Suppressor macrophage (primary cell): ENCODE measurements around the gene ARID3A.
"Not testable (repeated sequence)": the region's sequence is repeated elsewhere in the genome, so short reads cannot be mapped to it uniquely, and the experiment has no call there.

ENCODE experiments used
- DNase-seq, 4 experiments: peaks; one replicate each; pipeline ENCODE4 v3.0.0-alpha.2; 2020 to 2022

The ARID3A gene

DNA sequence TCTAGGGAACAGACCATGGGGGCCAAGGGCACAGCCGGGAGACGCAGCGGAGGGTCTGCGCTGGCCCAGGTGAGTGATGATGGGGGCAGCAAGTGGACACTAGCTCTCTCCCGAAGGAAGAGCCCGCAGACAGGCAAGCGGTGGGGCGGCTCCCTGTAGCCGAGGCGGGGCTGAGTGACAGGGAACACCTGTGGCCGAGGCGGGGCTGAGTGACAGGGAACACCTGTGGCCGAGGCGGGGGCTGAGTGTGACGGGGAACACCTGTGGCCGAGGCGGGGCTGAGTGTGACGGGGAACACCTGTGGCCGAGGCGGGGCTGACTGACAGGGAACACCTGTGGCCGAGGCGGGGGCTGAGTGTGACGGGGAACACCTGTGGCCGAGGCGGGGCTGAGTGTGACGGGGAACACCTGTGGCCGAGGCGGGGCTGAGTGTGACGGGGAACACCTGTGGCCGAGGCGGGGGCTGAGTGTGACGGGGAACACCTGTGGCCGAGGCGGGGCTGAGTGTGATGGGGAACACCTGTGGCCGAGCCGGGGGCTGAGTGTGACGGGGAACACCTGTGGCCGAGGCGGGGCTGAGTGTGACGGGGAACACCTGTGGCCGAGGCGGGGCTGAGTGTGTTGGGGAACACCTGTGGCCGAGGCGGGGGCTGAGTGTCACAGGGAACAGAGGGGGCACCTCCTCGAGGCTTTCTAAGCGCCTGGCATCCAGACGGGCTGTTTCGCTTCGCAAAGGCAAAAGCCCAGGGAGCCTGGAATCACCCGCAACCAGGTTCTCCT is 34.2 kb upstream of the ARID3A start:
- not testable (repeated sequence) for DNase-seq

DNA sequence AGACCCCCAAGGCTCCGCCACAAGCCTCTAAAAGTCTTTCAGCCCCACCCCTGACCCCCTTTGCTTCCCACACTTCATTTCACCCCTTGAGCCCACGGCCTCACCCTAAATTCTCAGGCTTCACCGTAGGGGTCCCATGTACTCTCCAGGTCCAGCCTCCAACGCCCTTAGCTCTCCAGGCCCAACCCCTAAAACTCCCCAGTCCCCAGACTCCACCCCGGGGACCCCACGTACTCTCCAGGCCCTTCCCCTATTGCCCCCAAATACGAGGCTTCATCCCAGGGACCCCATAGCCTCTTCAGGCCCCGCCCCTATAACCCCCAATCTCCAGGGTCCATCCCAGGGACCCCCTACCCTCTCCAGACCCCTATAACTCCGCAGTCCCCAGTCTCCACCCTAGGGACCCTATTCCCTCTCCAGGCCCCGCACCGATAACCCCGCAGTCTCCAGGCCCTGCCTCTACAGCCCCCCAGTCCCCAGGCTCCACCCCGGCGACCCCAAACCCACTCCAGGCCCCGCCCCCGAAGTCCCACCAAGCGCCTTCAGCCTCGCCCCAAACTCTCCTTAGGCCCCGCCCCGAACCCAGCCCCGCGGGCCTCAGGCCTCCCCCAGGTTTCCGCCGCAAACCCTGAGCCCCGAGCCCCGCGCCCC is 33.5 kb upstream of the ARID3A start:
- peak in 3 of 4 experiments; percentile 13 to 38 (median 17) for DNase-seq

DNA sequence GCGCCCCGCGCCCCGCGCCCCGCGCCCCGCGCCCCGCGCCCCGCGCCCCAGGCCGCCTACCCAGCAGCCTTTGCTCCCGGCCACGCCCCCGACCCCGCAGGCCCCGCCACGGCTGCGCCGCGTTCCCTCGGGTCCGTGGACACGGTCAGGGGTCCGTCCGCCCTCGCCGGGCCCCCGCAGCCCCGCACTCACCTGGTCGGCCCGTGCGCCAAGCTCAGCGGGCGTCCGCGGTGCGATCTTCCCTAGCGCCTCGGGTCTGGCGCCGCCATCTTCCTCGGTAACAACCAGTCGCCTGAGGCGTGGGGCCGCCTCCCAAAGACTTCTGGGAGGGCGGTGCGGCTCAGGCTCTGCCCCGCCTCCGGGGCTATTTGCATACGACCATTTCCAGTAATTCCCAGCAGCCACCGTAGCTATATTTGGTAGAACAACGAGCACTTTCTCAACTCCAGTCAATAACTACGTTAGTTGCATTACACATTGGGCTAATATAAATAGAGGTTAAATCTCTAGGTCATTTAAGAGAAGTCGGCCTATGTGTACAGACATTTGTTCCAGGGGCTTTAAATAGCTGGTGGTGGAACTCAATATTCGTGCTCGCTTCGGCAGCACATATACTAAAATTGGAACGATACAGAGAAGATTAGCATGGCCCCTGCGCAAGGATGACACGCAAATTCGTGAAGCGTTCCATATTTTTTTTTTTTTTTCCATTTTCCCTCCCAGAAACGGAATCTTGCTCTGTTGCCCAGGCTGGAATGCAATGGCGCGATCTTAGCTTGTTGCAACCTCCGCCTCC is 32.7 kb upstream of the ARID3A start, which contains the start of the genes MED16 and RNU6-9:
TSS of gene MED16 (minus strand) at position 294 of the 796 bp plus-strand sequence. CDS start 2,056 bp downstream, outside the sequence.
TSS of gene RNU6-9 (plus strand) at position 591 of the 796 bp plus-strand sequence.
- DNase-seq: peak; percentile 96 to 98 (median 97)

DNA sequence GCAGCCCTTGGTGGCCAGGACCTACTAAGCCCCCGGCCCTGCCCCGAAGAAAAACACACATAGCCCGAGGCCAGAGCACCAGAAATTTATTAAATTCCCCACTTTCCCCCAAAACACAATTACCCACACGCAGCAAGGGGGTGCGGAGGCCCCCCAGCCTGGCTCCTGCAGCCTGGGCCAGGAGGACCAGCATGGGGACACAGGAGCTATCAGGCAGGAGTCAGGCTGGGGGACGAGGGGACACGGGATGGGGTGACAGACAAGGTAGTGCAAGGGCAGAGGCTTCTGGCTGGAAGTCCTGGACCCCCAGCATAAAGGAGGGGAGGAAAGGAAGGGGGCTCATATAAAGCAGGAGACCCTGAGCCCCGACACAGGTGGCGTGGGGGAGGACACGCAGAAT is 29.4 kb upstream of the ARID3A start:
- no peak for DNase-seq

DNA sequence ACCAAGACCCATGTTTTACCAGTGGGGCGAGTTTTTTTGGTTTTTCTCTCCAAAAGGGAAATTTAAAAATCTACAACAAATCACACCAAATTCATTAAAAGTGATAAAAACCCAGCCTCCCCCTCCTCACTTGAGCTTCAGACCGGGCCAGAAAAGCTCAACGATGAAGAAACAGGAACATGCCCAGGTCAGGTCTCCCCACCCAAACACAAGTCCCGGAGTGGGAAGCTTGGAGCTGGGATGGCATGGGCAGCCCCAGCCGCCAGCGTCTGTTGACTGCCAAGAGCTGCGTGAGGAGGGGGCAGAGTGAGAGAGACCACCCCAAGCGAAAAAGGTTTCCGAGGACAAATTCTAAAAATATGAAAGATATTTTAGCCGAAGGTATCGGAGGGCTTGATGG is 28.8 kb upstream of the ARID3A start:
- DNase-seq: no peak

DNA sequence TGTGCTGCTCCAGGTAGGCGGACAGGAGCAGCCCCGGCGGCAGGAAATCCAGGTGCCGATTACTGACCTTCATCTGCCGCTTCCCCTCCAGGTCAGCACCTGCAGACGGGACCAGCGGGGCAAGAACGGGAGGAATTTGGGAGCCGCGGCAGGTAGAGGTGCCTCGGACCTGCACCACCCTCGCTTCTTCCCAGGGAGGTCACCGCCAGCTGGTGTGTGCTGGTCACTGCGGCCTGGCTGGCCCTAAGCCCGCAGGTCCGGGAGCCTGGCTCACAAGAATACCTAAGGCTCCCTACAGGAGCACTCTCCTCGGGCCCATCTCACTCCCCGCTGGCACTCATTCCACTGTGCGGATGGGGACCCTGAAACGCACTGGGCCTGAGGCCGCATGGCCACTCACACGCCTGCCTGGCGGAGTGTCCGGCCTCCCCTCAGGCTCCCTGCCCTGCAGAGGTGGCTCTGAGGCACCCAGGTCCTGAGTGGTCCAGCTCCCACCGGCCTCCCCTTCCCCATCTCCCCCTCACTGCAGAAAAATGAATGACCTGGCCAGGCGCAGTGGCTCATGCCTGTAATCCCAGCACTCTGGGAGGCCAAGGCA is 28.3 kb upstream of the ARID3A start:
- DNase-seq: no peak

DNA sequence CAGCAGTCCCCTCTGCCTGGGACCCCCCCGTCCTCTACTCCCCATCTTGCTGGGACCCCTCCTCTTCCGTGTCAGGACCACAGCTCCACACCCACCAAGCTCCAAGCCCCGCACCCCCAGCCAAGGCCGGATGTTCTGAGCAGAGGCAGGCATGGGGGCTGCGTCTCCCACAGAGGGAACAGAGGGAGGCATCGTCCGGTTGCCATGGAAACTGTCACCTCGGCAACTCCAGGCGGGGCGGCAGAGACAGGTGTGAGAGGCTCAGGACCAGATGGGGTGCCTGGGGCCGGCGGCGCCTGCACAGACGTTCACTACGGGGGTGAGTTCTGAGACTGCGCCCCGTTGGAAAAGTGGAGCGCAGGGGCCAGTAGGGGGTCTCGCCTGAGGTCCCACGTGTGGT is 27.2 kb upstream of the ARID3A start:
- DNase-seq: no peak

DNA sequence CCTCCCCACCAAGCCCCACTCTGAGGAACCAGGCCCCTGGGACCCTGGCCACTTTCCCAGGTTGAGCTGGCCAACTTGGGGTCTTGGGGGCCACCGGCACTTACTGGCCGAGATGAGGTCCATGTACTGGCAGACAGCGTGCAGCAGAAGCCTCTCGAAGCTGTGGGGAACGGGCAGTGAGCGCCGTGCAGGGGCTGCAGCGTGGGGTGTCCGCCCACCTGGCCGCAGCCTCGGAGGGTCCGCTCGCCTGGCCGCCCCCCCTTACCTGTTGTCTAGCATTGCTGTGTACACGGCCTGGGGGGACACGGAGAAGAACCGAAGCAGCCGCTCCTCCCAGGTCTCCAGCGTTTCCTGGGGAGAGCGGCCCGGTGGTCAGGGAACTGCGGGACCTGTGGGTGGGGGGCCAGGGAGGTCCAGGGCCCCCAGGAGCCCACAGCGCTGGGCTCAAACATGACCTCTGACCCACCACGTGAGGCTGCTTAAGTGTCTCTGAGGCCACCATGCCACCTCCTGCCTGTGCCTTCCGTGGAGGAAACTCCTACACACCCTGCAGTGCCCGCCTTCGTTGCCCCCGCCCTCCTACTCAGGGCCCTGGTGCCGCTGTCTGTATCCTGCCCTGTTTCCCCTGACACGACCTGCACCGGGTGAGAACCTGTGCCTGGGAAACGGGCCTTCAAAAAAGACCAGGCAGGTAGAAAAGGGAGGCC is 26.3 kb upstream of the ARID3A start:
- DNase-seq: no peak

DNA sequence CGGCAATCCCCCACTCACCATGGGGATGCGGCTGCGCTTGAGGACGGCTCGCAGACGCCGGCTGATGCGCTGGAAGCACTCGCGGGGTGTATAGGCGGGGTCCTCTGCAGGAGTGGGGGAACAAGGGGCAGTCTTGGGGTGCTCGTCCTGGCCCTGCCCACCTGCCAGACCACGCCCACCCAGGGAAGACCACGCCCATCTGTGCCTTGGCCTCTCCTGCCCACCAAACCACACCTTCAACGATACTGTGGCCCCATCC is 25.9 kb upstream of the ARID3A start:
- DNase-seq: no peak

DNA sequence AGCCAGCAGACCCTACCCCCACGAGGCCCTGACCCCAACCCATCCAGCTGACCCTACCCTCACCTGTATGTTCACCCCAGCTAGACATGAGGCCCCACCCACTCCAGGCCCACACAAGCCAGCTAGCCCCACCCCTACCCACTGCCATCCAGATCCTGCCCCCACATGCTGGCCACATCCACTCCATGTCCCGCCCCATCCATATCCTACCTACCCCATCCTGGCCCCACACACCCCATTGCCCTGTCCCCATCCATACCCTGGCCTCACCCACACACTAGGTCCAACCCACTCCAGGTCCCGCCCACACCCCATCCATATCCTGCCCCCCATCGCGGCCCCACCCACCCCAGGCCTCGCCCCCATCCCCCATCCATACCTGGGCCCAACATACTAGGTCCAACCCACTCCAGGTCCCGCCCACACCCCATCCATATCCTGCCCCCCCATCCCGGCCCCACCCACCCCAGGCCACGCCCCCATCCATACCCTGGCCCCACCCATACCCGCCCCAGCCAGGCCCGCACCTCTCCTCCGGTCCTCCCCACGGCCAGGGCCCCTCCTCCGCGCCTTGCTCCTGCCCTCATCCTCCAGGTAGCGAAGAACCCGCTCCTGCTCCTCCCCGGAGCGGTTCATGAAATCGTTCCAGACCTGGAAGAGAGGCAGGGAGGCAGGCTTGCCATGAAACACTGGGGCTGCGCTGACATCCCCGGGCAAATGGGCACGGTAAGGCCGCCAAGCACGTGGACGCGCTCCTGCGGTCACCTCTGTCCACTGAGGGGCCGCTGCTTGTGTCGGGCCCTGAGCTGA is 25.3 kb upstream of the ARID3A start:
- no peak for DNase-seq

DNA sequence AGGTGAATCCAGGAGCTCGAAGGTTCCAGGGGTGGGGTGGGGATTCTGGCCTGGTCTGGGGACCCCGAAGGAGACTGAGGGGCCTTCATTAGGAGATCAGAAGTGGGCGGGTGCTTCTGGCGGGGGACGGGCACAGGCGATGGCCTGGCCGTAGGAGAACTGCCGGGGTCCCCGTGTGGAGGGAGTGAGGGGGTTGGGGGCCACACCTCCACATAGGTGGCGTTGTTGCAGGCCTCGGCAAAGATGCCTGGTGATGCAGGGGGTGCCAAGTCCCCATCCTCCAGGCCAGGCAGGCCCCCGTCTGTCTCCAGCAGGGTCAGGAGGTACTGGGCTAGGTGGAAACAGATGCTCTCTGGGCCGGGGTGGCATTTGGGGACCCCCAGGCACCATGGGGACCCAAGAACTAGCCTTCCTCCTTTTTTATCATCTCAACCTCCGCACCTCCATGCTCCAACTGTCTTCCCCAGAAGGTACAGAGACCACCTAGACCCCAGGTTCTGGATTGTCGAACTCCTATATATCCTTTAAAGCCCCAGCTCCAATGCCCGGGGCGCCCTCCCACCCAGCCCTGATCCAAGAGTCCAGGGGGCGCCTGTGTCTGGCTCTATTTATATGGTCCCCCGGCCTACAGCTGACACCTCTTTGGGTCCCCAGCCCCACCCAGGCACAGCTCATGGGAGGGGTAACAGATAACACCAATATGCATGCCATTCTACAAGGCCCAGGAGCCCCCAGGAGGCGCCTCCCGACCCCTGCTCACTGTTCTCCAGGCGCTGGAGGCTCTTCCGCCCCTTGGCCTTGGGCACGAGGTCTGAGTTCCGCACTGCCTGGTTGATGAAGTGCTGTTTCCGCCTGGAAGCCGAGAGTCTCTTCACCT is 24.4 kb upstream of the ARID3A start:
- DNase-seq: no peak

DNA sequence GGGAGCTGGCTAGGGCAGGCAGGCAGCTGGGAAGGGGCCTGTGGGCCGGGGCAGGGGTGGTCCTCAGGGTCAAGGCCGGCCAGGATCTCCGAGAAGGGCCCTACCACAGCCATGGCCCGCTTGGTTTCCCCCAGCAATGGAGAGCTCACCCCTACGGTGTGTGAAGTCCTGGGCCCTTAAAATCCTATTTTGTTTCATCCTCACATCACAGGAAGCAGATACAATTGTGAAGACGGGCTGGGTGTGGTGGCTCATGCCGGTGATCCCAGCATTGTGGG is 23.8 kb upstream of the ARID3A start:
- no peak for DNase-seq

DNA sequence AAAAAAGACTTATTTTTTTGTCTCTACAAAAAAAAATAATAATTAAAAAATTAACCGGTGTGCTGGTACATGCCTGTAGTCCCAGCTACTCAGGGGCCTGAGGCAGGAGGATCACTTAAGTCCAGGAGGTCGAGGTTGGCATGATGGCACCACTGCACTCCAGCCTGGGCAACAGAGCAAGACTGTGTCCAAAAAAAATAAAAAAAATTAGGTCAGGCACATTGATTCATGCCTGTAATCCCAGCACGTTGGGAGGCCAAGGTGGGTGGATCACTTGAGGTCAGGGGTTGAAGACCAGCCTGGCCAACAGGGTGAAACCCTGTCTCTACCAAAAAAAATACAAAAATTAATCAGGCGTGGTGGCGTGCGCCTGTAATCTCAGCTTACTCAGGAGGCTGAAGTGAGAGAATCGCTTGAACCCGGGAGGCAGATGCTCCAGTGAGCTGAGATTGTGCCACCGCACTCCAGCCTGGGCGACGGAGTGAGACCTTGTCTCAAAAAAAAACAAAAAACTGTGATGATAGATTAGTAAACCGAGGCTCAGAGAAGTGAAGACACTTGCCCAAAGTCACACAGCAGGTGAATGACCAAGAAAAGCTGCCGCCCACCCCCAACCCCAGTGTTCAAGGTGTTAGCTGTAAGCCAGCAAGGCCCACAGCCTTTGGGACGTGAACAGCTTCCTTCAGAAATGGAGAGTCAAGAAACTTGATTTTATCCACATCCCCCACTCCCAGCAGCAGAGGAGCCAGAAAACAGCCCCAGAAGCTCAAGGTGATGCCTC is 23.2 kb upstream of the ARID3A start:
- no peak for DNase-seq

DNA sequence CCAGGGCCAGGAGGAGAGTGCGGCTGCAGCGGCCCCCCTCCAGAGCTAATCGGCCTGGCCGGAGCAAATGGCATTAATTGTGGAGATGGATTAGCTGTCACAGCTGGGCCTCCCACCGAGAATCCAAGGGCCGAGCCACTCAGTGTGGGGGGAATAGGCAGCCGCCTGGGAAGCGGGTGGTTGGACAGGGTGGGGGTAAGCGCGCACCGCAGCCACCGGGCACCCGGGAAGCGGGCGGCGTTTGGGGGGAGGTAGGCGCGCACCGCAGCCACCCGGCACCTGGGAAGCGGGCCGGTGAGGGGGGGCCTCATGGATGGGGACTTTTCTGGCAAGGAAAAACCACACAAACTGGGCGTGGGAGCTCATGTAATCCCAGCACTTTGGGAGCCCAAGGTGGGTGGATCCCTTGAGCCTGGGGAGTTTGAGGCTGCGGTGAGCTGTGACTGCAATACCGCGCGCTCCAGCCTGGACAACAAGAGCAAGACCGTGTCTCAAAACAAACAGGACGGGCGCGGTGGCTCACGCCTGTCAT is 22.5 kb upstream of the ARID3A start:
- no peak for DNase-seq

DNA sequence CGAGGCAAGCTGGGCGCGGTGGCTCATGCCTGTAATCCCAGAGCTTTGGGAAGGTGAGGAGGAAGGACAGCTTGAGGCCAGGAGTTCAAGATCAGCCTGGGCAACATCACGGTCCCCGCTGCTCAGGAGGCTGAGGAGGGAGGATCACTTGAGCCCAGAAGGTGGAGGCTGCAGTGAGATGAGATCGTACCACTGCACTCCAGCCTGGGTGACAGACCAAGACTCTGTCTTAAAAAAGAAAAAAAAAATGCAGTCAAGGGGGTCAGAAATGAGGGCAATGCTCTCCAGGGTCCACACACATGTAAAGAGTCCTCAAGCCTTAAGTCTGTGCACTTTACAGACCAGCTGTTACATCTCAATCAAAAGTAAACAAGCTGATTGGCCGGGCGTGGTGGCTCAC is 21.3 kb upstream of the ARID3A start:
- no peak for DNase-seq

DNA sequence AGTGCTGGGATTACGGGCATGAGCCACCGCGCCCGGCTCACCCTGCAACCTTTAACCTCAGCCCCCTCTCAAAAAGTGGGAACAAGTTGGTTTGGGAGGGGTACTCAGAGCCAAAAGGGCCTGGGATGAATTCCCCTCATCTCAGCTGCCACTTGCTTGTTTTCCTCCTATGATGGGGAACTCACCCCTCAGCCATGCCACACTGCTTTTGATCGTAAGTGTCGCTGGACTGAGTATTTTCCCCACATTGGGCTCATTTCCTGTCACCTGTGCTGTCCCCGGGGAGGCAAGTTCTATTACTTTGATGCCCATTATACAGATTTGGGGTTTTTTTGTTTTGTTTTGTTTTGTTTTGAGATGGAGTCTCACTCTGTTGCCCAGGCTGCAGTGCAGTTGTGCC is 19.4 kb upstream of the ARID3A start:
- no peak for DNase-seq

DNA sequence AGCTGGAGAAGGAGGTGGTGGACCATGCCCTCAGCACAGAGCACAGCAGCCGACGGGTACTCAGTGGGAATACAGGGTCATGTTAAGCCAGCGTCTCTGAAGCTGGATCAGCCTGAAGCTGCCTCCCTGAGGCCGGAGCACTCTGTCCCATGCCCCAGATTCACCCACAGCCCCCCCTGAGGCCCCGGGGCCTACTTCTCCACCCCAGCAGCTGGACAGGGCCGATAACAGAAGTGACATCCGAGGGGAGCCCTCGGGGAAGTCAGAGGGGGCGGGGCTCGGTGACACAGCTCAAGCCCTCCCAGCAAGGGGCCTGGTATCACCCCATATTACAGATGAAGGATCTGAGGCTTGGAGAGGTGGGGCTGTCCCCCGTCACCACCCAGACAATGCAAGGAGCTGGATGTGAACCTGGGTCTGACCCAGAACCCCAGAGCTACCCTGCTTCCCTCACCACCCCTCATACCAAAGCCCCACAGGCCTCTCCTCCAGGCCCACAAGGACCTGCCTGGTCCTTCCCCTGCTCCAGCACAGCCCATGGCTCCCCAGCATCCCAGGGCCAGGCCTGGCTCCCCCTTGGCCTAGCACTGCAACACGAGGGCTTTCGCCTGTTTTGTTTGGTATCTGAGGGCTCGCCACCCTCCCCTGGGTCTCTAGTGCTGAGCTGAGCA is 18.5 kb upstream of the ARID3A start:
- peak; percentile 31 to 65 (median 50) for DNase-seq

DNA sequence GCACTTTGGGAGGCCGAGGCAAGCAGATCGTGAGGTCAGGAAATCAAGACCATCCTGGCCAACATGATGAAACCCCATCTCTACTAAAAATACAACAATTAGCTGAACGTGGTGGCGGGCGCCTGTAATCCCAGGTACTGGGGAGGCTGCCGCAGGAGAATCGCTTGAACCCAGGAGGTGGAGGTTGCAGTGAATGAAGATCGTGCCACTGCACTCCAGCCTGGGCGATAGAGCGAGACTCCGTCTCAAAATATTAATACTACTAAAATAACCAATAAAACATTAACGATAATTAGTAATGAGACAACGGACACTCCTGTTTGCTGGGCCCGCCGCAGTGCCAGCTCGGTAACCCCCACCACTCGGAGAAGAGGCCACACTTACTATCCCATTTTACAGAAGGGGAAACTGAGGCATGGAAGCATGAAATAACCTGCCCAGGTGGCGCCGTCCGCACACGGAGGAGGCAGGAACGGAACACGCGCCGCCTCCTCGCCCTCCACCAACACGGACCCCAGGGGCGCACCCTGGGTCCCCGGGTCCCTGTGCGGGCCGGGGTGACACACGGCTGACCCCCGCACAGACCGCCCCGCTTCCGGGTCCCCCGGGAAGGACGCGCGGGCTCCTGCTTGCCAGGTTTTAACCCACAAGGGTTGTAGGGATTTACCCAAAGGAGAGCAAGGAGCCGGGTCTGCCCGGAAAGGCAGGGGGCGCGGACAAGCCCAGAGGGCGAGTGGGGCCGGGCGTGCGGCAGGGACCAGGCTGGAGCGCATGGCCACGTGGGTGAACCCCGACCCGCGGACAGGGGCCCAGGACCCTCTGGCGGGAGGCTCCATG is 14.4 kb upstream of the ARID3A start:
- no peak for DNase-seq
